Measurements from ENCODE around the gene TBL1X. TPM values are rescaled to one million over a fixed set of nuclear protein-coding genes. Genes with fewer than 3 reads are reported as not detected.
A peak's percentile ranks its signal among the peaks of the same experiment; 100 is the strongest.

TBL1X gene
- total and polyA plus RNA-seq, 7 experiments from 2014 or later: 11.8 to 58.8 (median 28.9) TPM

- Histone ChIP-seq H3K27me3 (ENCODE audit: control insufficient read depth in 2 of 2, insufficient read depth in 2 of 2, low read length in 2 of 2) (no peaks in the 10 kb centered on the region), H3K4me1 (ENCODE audit: control insufficient read depth in 2 of 2, insufficient read depth in 2 of 2, low read length in 2 of 2) (peaks cover 19 to 41% of the 10 kb centered on the region in 2 donors), H3K4me3 (ENCODE audit: low read length) (no peak overlapping the region), H3K36me3 (ENCODE audit: control insufficient read depth in 2 of 3, insufficient read depth in 3 of 3, low read length in 3 of 3) (no peaks in the 10 kb centered on the region), H3K27ac (ENCODE audit: low read depth, low read length) (no peak overlapping the region), H3K9me3 (ENCODE audit: control insufficient read depth in 2 of 3, low read length in 3 of 3) (no peaks in the 10 kb centered on the region)
- POLR2A ChIA-PET: no interaction called here
- CTCF ChIA-PET: no interaction called here
- H3K36me3 Mint-ChIP-seq: peaks cover 0 to 4% (median 0%) of the 10 kb centered on the region in 5 donors
- H3K9me3 Mint-ChIP-seq: peaks cover 0 to under 1% (median 0%) of the 10 kb centered on the region in 11 donors
- no peak for ATAC-seq
- H3K27me3 Mint-ChIP-seq: no peaks in the 10 kb centered on the region
- H3K4me1 Mint-ChIP-seq: peaks cover 8 to 49% (median 30%) of the 10 kb centered on the region in 7 donors
- no peak overlapping the region for H3K27ac Mint-ChIP-seq
- intact Hi-C loops (cut with micrococcal nuclease): loop anchor here in 1 of 2 donors (5.0 kb wide), 1 partner anchor 103 kb away; the partner anchor contains the start of gene TBL1X
- no peak for DNase-seq
- no peak overlapping the region for H3K4me3 Mint-ChIP-seq
These were observed 105.0 kb downstream of the TBL1X start for GRCh38 chrX:9569876-9570301.

DNA sequence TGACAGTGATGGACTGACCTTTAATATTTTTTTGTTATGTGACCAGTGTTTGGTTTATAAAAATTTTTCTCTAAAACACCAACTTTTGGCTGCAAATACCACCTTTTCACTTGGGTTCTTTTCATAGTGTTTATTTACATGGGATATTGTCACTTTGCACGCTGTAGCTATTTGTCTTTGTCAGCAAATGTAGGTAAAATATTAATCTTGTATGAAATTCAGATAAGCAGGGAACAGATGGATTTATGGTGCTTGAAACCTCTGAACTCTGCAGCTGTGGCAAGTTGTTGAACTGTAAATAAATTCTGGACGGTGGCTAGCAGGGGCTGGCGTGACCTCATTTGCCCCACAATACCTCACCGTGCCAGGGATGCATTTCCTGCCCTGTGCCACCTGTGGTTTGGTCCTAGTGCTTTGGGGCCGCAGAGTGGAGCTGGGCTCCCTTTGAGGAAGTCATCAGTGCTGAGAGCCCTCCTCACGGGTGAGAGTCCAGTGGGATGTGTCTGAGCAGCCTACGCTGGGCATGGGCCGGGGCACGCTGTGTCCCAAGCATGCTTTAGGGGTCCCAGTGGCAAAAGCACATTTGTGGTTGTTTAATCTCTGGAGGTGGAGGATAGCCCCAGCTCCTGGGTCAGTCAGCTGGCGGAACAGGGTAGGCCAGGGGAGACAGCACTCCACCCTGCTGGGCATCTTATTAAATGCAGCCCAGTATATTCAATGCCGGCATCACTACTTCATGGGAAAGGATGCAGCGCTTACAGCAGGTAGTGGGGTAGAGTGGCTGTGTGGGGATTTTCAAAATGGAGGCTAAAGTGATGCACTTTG is 108.6 kb downstream of the TBL1X start:
- POLR2A ChIA-PET: no interaction called here
- Histone ChIP-seq H3K27ac (ENCODE audit: low read depth, low read length) (no peak overlapping the region), H3K9me3 (ENCODE audit: control insufficient read depth in 2 of 3, low read length in 3 of 3) (no peaks in the 10 kb centered on the region), H3K36me3 (ENCODE audit: control insufficient read depth in 2 of 3, insufficient read depth in 3 of 3, low read length in 3 of 3) (no peaks in the 10 kb centered on the region), H3K4me1 (ENCODE audit: control insufficient read depth in 2 of 2, insufficient read depth in 2 of 2, low read length in 2 of 2) (peaks cover under 1 to 13% of the 10 kb centered on the region in 2 donors), H3K27me3 (ENCODE audit: control insufficient read depth in 2 of 2, insufficient read depth in 2 of 2, low read length in 2 of 2) (no peaks in the 10 kb centered on the region), H3K4me3 (ENCODE audit: low read length) (no peak overlapping the region)
- Mint-ChIP-seq H3K9me3 (peaks cover 0 to 1% (median 0%) of the 10 kb centered on the region in 11 donors), H3K36me3 (peaks cover 0 to 12% (median 4%) of the 10 kb centered on the region in 5 donors), H3K27ac (peak overlapping the region in 2 of 9 donors; percentile 5 to 15), H3K27me3 (no peaks in the 10 kb centered on the region), H3K4me3 (no peak overlapping the region), H3K4me1 (peaks cover 7 to 56% (median 34%) of the 10 kb centered on the region in 7 donors)
- intact Hi-C loops (cut with micrococcal nuclease): no loop called here
- DNase-seq: no peak
- no peak for ATAC-seq
- CTCF ChIA-PET: no interaction called here

- ATAC-seq: no peak
- Histone ChIP-seq H3K36me3 (ENCODE audit: control insufficient read depth in 2 of 3, insufficient read depth in 3 of 3, low read length in 3 of 3) (no peaks in the 10 kb centered on the region), H3K9me3 (ENCODE audit: control insufficient read depth in 2 of 3, low read length in 3 of 3) (no peaks in the 10 kb centered on the region), H3K4me3 (ENCODE audit: low read length) (no peak overlapping the region), H3K27ac (ENCODE audit: low read depth, low read length) (no peak overlapping the region), H3K27me3 (ENCODE audit: control insufficient read depth in 2 of 2, insufficient read depth in 2 of 2, low read length in 2 of 2) (no peaks in the 10 kb centered on the region), H3K4me1 (ENCODE audit: control insufficient read depth in 2 of 2, insufficient read depth in 2 of 2, low read length in 2 of 2) (no peaks in the 10 kb centered on the region)
- POLR2A ChIA-PET: no interaction called here
- H3K36me3 Mint-ChIP-seq: peaks cover 0 to 12% (median 4%) of the 10 kb centered on the region in 5 donors
- no peak overlapping the region for H3K4me3 Mint-ChIP-seq
- peaks cover 0 to 2% (median 0%) of the 10 kb centered on the region in 11 donors for H3K9me3 Mint-ChIP-seq
- intact Hi-C loops (cut with micrococcal nuclease): no loop called here
- CTCF ChIA-PET: no interaction called here
- peaks cover 8 to 77% (median 48%) of the 10 kb centered on the region in 7 donors for H3K4me1 Mint-ChIP-seq
- DNase-seq: no peak
- H3K27me3 Mint-ChIP-seq: no peaks in the 10 kb centered on the region
- peak overlapping the region in 1 of 9 donors; percentile 62 for H3K27ac Mint-ChIP-seq
These were observed 111.2 kb downstream of the TBL1X start for GRCh38 chrX:9576059-9576458.

DNA sequence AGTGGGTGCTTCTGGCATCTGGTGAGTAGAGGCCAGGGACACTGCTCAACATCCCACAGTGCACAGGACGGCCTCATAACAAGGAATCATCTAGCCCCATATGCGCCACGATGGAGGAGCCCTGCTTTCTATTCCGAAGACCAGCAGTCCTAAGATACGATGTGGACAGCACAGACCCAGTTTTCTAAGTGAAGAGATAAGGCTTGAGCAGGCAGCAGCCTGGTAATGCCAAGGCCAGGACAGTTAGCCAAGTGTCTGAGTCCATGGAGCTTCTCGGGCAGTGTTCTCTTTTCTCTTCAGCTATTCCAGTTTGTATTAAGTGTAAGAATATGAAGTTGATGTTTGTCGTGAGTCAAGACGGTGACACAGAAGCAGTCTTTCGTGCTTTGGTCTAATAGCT is 112.7 kb downstream of the TBL1X start:
- CTCF ChIA-PET: no interaction called here
- DNase-seq: no peak
- Histone ChIP-seq H3K4me3 (ENCODE audit: low read length) (no peak overlapping the region), H3K27ac (ENCODE audit: low read depth, low read length) (no peak overlapping the region), H3K36me3 (ENCODE audit: control insufficient read depth in 2 of 3, insufficient read depth in 3 of 3, low read length in 3 of 3) (no peaks in the 10 kb centered on the region), H3K27me3 (ENCODE audit: control insufficient read depth in 2 of 2, insufficient read depth in 2 of 2, low read length in 2 of 2) (no peaks in the 10 kb centered on the region), H3K9me3 (ENCODE audit: control insufficient read depth in 2 of 3, low read length in 3 of 3) (no peaks in the 10 kb centered on the region), H3K4me1 (ENCODE audit: control insufficient read depth in 2 of 2, insufficient read depth in 2 of 2, low read length in 2 of 2) (no peaks in the 10 kb centered on the region)
- Mint-ChIP-seq H3K27ac (no peak overlapping the region), H3K4me3 (no peak overlapping the region), H3K9me3 (peaks cover 0 to 2% (median 0%) of the 10 kb centered on the region in 11 donors), H3K27me3 (no peaks in the 10 kb centered on the region), H3K4me1 (peaks cover under 1 to 72% (median 41%) of the 10 kb centered on the region in 7 donors), H3K36me3 (peaks cover 0 to 12% (median 3%) of the 10 kb centered on the region in 5 donors)
- ATAC-seq: no peak
- POLR2A ChIA-PET: no interaction called here
- intact Hi-C loops (cut with micrococcal nuclease): no loop called here

- DNase-seq: no peak
- ChIA-PET POLR2A (no interaction called here), CTCF (no interaction called here)
- Mint-ChIP-seq H3K9me3 (peaks cover 0 to 2% (median 0%) of the 10 kb centered on the region in 11 donors), H3K4me3 (no peak overlapping the region), H3K36me3 (peaks cover 0 to 12% (median 3%) of the 10 kb centered on the region in 5 donors), H3K27me3 (no peaks in the 10 kb centered on the region), H3K27ac (no peak overlapping the region), H3K4me1 (peaks cover 0 to 65% (median 44%) of the 10 kb centered on the region in 7 donors)
- no peaks in the 10 kb centered on the region for H3K36me3 ChIP-seq (ENCODE audit: control insufficient read depth in 2 of 3, insufficient read depth in 3 of 3, low read length in 3 of 3)
- no peak overlapping the region for H3K4me3 ChIP-seq (ENCODE audit: low read length)
- H3K27me3 ChIP-seq (ENCODE audit: control insufficient read depth in 2 of 2, insufficient read depth in 2 of 2, low read length in 2 of 2): no peaks in the 10 kb centered on the region
- no peak overlapping the region for H3K27ac ChIP-seq (ENCODE audit: low read depth, low read length)
- no peaks in the 10 kb centered on the region for H3K9me3 ChIP-seq (ENCODE audit: control insufficient read depth in 2 of 3, low read length in 3 of 3)
- no peaks in the 10 kb centered on the region for H3K4me1 ChIP-seq (ENCODE audit: control insufficient read depth in 2 of 2, insufficient read depth in 2 of 2, low read length in 2 of 2)
- intact Hi-C loops (cut with micrococcal nuclease): no loop called here
- no peak for ATAC-seq
These were observed 113.4 kb downstream of the TBL1X start for GRCh38 chrX:9578083-9578779.

DNA sequence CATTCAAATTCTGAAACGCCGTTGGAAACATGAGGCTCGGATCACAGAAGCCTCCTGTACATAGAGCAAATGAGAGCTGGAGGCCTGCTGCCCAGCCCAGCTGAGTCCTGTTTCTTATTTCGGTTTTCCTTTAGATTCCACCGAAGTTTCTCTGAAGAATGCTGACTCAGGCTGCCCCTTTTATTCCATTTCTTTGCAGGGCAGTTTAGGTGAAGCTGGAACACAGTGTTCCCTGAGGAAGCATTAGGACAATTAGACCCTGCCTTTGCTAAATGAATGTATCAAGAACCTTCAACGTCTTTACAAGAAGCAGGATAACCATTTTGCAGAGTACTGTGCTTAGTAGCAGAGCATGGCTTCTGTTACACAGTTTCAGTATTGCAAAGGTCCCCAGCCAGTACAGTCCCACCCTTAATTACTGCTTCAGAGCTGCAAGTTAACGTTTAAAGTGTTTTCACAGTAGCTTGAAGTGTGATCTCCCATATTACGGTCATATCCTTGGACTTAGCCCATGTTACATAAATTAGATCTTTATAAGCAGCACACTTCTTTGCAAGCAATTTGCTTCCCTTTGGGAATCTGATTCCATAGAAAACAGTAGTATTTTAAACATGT is 117.0 kb downstream of the TBL1X start:
- Mint-ChIP-seq H3K4me1 (peaks cover 5 to 68% (median 51%) of the 10 kb centered on the region in 7 donors), H3K27ac (no peak overlapping the region), H3K9me3 (peaks cover 0 to 4% (median 0%) of the 10 kb centered on the region in 11 donors), H3K4me3 (no peak overlapping the region), H3K27me3 (no peaks in the 10 kb centered on the region), H3K36me3 (peaks cover 0 to 3% (median 0%) of the 10 kb centered on the region in 5 donors)
- no peak for ATAC-seq
- Histone ChIP-seq H3K27me3 (ENCODE audit: control insufficient read depth in 2 of 2, insufficient read depth in 2 of 2, low read length in 2 of 2) (no peaks in the 10 kb centered on the region), H3K36me3 (ENCODE audit: control insufficient read depth in 2 of 3, insufficient read depth in 3 of 3, low read length in 3 of 3) (no peaks in the 10 kb centered on the region), H3K4me3 (ENCODE audit: low read length) (no peak overlapping the region), H3K4me1 (ENCODE audit: control insufficient read depth in 2 of 2, insufficient read depth in 2 of 2, low read length in 2 of 2) (no peaks in the 10 kb centered on the region), H3K9me3 (ENCODE audit: control insufficient read depth in 2 of 3, low read length in 3 of 3) (no peaks in the 10 kb centered on the region), H3K27ac (ENCODE audit: low read depth, low read length) (no peak overlapping the region)
- intact Hi-C loops (cut with micrococcal nuclease): no loop called here
- CTCF ChIA-PET: no interaction called here
- DNase-seq: no peak
- POLR2A ChIA-PET: no interaction called here
